SK-N-MC (cell line): ENCODE measurements around the gene CLIC5.

Source experiments
- EZH2 ChIP-seq: fragments of 200-600 bp; sonication (generic); IDR thresholded peaks from one replicate; pipeline ENCODE4 v1.6.1; 2017; ENCODE audit warnings: antibody characterized with exemption
- POLR2AphosphoS5 ChIP-seq: IDR thresholded peaks from 2 replicates; pipeline ENCODE4 v1.6.1; 2012; ENCODE audit warnings: mild to moderate bottlenecking, low read depth, low read length, borderline replicate concordance

DNA sequence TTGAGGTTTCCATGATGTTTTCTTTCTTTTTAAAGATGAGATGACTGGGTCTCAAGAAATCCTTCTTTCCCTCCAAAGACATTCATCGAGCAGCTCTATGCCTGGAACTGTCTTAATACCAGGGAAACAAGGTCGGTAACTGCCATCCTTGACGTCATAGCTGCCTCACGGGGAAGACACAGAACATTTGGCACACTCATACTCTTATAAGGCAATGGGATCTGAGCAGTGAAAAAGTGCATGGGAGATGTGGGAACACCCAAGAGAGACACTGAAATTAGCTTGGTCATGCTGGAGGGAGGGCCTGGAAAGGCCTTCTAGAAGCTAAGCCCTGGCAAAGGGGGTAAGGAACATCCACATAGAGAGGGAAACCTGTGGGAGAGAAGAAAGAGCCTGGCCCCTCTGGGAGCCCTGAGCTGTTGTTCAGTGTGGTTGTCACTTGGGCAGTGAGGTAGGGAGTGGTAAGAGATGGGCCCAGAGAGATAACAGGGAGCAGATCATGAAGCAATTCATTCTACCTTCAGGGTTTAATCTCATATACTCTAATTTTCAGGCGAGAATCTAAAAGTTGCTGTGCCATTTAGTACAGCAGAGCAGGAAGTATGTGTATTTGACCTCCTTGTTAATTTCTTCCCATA, 30.8 kb downstream of the CLIC5 start:
- no peak for TF ChIP-seq POLR2AphosphoS5
- no peak for TF ChIP-seq EZH2
